ENCODE results near the gene ATP6V1G2. TPM values are rescaled to one million over a fixed set of nuclear protein-coding genes. Genes with fewer than 3 reads are reported as not detected.

Gene ATP6V1G2
- polyA plus RNA-seq, 1 donor from 2014 or later: 56.7 TPM

DNA sequence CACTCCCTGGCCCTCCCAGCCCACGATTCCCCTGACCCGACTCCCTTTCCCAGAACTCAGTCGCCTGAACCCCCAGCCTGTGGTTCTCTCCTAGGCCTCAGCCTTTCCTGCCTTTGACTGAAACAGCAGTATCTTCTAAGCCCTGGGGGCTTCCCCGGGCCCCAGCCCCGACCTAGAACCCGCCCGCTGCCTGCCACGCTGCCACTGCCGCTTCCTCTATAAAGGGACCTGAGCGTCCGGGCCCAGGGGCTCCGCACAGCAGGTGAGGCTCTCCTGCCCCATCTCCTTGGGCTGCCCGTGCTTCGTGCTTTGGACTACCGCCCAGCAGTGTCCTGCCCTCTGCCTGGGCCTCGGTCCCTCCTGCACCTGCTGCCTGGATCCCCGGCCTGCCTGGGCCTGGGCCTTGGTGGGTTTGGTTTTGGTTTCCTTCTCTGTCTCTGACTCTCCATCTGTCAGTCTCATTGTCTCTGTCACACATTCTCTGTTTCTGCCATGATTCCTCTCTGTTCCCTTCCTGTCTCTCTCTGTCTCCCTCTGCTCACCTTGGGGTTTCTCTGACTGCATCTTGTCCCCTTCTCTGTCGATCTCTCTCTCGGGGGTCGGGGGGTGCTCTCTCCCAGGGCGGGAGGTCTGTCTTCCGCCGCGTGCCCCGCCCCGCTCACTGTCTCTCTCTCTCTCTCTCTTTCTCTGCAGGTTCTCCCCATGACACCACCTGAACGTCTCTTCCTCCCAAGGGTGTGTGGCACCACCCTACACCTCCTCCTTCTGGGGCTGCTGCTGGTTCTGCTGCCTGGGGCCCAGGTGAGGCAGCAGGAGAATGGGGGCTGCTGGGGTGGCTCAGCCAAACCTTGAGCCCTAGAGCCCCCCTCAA is 25.9 kb upstream of the ATP6V1G2 start, which contains the start of gene LTA:
LTA (plus strand) TSS at position 249 of the 871 bp plus-strand sequence; CDS start at position 703, 454 bp downstream.
- H3K27me3 ChIP-seq (ENCODE audit: insufficient read depth, low read depth, low read length): no peaks in the 10 kb centered on the region
- H4K20me1 ChIP-seq (ENCODE audit: insufficient read depth): no peaks in the 10 kb centered on the region
- H3K79me2 ChIP-seq (replicated peaks; ENCODE audit: insufficient read depth, low read length): no peaks in the 10 kb centered on the region
- H3K9me3 ChIP-seq (ENCODE audit: low read length): no peaks in the 10 kb centered on the region
- no peak within 1 kb of the TSS for H3K27ac ChIP-seq (ENCODE audit: low read length)
- TF ChIP-seq POLR2AphosphoS5 (IDR thresholded peaks at IDR 0.05): no peak
- TF ChIP-seq, protein P1, sequence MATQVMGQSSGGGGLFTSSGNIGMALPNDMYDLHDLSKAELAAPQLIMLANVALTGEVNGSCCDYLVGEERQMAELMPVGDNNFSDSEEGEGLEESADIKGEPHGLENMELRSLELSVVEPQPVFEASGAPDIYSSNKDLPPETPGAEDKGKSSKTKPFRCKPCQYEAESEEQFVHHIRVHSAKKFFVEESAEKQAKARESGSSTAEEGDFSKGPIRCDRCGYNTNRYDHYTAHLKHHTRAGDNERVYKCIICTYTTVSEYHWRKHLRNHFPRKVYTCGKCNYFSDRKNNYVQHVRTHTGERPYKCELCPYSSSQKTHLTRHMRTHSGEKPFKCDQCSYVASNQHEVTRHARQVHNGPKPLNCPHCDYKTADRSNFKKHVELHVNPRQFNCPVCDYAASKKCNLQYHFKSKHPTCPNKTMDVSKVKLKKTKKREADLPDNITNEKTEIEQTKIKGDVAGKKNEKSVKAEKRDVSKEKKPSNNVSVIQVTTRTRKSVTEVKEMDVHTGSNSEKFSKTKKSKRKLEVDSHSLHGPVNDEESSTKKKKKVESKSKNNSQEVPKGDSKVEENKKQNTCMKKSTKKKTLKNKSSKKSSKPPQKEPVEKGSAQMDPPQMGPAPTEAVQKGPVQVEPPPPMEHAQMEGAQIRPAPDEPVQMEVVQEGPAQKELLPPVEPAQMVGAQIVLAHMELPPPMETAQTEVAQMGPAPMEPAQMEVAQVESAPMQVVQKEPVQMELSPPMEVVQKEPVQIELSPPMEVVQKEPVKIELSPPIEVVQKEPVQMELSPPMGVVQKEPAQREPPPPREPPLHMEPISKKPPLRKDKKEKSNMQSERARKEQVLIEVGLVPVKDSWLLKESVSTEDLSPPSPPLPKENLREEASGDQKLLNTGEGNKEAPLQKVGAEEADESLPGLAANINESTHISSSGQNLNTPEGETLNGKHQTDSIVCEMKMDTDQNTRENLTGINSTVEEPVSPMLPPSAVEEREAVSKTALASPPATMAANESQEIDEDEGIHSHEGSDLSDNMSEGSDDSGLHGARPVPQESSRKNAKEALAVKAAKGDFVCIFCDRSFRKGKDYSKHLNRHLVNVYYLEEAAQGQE (IDR thresholded peaks at IDR 0.05; ENCODE audit: borderline replicate concordance): no peak
- no peak for TF ChIP-seq TAF1 (IDR thresholded peaks at IDR 0.05; ENCODE audit: low read depth)
- no peak for TF ChIP-seq MXI1 (conservative IDR thresholded peaks at IDR 0.05; ENCODE audit: poor library complexity, severe bottlenecking)
- TF ChIP-seq, protein P2, sequence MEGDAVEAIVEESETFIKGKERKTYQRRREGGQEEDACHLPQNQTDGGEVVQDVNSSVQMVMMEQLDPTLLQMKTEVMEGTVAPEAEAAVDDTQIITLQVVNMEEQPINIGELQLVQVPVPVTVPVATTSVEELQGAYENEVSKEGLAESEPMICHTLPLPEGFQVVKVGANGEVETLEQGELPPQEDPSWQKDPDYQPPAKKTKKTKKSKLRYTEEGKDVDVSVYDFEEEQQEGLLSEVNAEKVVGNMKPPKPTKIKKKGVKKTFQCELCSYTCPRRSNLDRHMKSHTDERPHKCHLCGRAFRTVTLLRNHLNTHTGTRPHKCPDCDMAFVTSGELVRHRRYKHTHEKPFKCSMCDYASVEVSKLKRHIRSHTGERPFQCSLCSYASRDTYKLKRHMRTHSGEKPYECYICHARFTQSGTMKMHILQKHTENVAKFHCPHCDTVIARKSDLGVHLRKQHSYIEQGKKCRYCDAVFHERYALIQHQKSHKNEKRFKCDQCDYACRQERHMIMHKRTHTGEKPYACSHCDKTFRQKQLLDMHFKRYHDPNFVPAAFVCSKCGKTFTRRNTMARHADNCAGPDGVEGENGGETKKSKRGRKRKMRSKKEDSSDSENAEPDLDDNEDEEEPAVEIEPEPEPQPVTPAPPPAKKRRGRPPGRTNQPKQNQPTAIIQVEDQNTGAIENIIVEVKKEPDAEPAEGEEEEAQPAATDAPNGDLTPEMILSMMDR (IDR thresholded peaks at IDR 0.05; ENCODE audit: poor library complexity, severe bottlenecking): no peak
- no peak for TF ChIP-seq RAD21 (conservative IDR thresholded peaks at IDR 0.05)
- TF ChIP-seq SMC3 (conservative IDR thresholded peaks at IDR 0.05; ENCODE audit: poor library complexity): no peak
- TF ChIP-seq EP300 (conservative IDR thresholded peaks at IDR 0.05; ENCODE audit: poor library complexity, severe bottlenecking): no peak
- TF ChIP-seq EZH2 (IDR thresholded peaks at IDR 0.05; ENCODE audit: borderline replicate concordance, insufficient read depth, low read length, poor library complexity, severe bottlenecking): no peak
- no peaks in the 10 kb centered on the region for H3K36me3 ChIP-seq (ENCODE audit: insufficient read depth, low read length)
- H3K9ac ChIP-seq (ENCODE audit: low read length): no peak within 1 kb of the TSS
- H3F3A ChIP-seq (ENCODE audit: insufficient read depth, low read length, poor library complexity, severe bottlenecking): no peaks in the 10 kb centered on the region
- H2AFZ ChIP-seq (ENCODE audit: low read depth, low read length): no peak within 1 kb of the TSS
- H3K4me2 ChIP-seq (ENCODE audit: low read length): no peak within 1 kb of the TSS
- no peaks in the 10 kb centered on the region for H3K9me2 ChIP-seq (ENCODE audit: insufficient read depth, low read length)
- H3K4me3 ChIP-seq (ENCODE audit: low read length): no peak within 1 kb of the TSS

DNA sequence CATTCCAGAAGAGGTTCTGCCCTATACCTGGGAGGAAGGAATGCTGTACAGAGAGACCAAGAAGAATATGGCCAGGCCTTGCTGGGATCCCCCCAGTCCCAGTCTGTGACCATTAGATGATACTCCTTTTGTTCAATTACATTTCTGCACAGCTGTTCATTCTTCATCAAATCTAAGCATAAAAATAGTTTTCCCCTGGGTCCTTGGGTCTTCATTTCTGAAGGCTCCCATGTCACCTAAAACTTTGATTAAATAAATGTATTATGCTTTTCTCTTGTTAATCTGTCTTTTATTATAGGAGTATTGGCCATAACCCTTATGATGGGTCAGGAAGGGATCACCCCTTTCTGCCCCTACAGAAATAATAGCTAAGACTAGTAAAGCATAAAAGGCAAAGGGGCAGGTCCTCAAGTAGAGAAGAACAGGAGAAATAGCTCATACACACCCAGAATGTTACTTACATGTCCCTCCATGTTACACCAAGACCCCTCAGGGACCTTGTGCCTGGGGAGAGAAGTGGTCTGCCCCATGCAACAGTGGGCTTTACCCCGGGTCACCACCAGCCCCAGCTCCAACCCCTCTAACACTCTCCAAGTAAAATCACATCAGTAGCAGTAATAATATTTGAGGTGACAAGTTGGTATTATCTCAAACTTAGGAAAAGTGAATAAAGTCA is 23.6 kb upstream of the ATP6V1G2 start:
- no peak overlapping the region for H3K9ac ChIP-seq (ENCODE audit: low read length)
- H3K27me3 ChIP-seq (ENCODE audit: insufficient read depth, low read depth, low read length): no peaks in the 10 kb centered on the region

More for the DNA sequence above, 23.6 kb upstream of the ATP6V1G2 start:
- H3K79me2 ChIP-seq (replicated peaks; ENCODE audit: insufficient read depth, low read length): no peaks in the 10 kb centered on the region
- H3K27ac ChIP-seq (ENCODE audit: low read length): no peak overlapping the region
- TF ChIP-seq EZH2 (IDR thresholded peaks at IDR 0.05; ENCODE audit: borderline replicate concordance, insufficient read depth, low read length, poor library complexity, severe bottlenecking): no peak
- no peak for TF ChIP-seq POLR2AphosphoS5 (IDR thresholded peaks at IDR 0.05)
- TF ChIP-seq MXI1 (conservative IDR thresholded peaks at IDR 0.05; ENCODE audit: poor library complexity, severe bottlenecking): no peak
- TF ChIP-seq EP300 (conservative IDR thresholded peaks at IDR 0.05; ENCODE audit: poor library complexity, severe bottlenecking): no peak
- TF ChIP-seq TAF1 (IDR thresholded peaks at IDR 0.05; ENCODE audit: low read depth): no peak
- TF ChIP-seq, protein P2 (IDR thresholded peaks at IDR 0.05; ENCODE audit: poor library complexity, severe bottlenecking): no peak
- TF ChIP-seq, protein P1 (IDR thresholded peaks at IDR 0.05; ENCODE audit: borderline replicate concordance): no peak
- TF ChIP-seq RAD21 (conservative IDR thresholded peaks at IDR 0.05): no peak
- no peak for TF ChIP-seq SMC3 (conservative IDR thresholded peaks at IDR 0.05; ENCODE audit: poor library complexity)
- H3K9me3 ChIP-seq (ENCODE audit: low read length): no peaks in the 10 kb centered on the region
- no peak overlapping the region for H2AFZ ChIP-seq (ENCODE audit: low read depth, low read length)
- no peak overlapping the region for H3K4me2 ChIP-seq (ENCODE audit: low read length)
- no peak overlapping the region for H3K4me3 ChIP-seq (ENCODE audit: low read length)
- no peaks in the 10 kb centered on the region for H3F3A ChIP-seq (ENCODE audit: insufficient read depth, low read length, poor library complexity, severe bottlenecking)
- no peaks in the 10 kb centered on the region for H3K9me2 ChIP-seq (ENCODE audit: insufficient read depth, low read length)
- no peaks in the 10 kb centered on the region for H3K36me3 ChIP-seq (ENCODE audit: insufficient read depth, low read length)
- H4K20me1 ChIP-seq (ENCODE audit: insufficient read depth): no peaks in the 10 kb centered on the region

All from neural cell (in vitro differentiated cells).